Cardiac muscle cell (in vitro differentiated cells and primary cell): ENCODE results near the gene SOBP. TPM values are rescaled to one million over a fixed set of nuclear protein-coding genes. Genes with fewer than 3 reads are reported as not detected.

Source experiments
- DNase-seq, 2 donors: peaks; one replicate each; pipeline versions ENCODE4 v3.0.0 to v3.0.0-alpha.2; 2010 to 2017; ENCODE audit warnings: low read depth in 1 of 2, low spot score in 1 of 2
- H3K27ac ChIP-seq: fragments of 200-600 bp; sonication (generic); 2 replicates; pipeline ENCODE4 v1.5.1; 2016
- H3K27me3 ChIP-seq: fragments of 200-600 bp; sonication (generic); 2 replicates; pipeline ENCODE4 v1.6.0; 2016; ENCODE audit warnings: control low read depth
- H3K36me3 ChIP-seq: fragments of 200-600 bp; sonication (generic); 2 replicates; pipeline ENCODE4 v1.5.1; 2016; ENCODE audit warnings: control low read depth
- H3K4me1 ChIP-seq: fragments of 200-600 bp; sonication (generic); 2 replicates; pipeline ENCODE4 v1.8.1; 2017; ENCODE audit warnings: low read depth, mild to moderate bottlenecking, mixed run types
- H3K4me3 ChIP-seq: fragments of 200-600 bp; sonication (generic); 2 replicates; pipeline ENCODE4 v1.5.1; 2016; ENCODE audit warnings: mild to moderate bottlenecking
- H3K9me3 ChIP-seq: fragments of 200-600 bp; sonication (generic); 2 replicates; pipeline ENCODE4 v1.5.1; 2017; ENCODE audit warnings: low read depth, mild to moderate bottlenecking, control low read depth
- CTCF ChIP-seq: IDR thresholded peaks from 2 replicates; pipeline ENCODE4 v1.5.1; 2012; ENCODE audit warnings: low read depth, mild to moderate bottlenecking, low read length
- polyA plus RNA-seq: library from polyadenylated mRNA; unstranded; fragments of >200 nt; fragmentation: Nextera tagmentation; extraction: Ambion mirVana; gene quantifications from 2 replicates; pipeline ENCODE4 v1.2.1, GENCODE V29; 2016
- total RNA-seq: library from RNA; depleted of rRNA; stranded (reverse); fragments of >200 nt; gene quantifications from 2 replicates; pipeline ENCODE4 v1.2.3, GENCODE V29; 2016

Gene SOBP
- total and polyA plus RNA-seq, 2 experiments from 2014 or later, result 27.5 to 30.8 TPM

GRCh38 chr6:107604549-107604948, 114.6 kb downstream of the SOBP start:
- TF ChIP-seq CTCF, result no peak
- peaks cover 20% of the 10 kb centered on the region for H3K4me1 ChIP-seq

GRCh38 chr6:107606407-107606806, 116.5 kb downstream of the SOBP start:
- no peaks in the 10 kb centered on the region for H3K9me3 ChIP-seq
- H3K27ac ChIP-seq, result no peak overlapping the region
- H3K27me3 ChIP-seq, result no peaks in the 10 kb centered on the region
- no peaks in the 10 kb centered on the region for H3K36me3 ChIP-seq
- TF ChIP-seq CTCF, result no peak
- no peak for DNase-seq
- peaks cover 14% of the 10 kb centered on the region for H3K4me1 ChIP-seq
- H3K4me3 ChIP-seq, result no peak overlapping the region

More at GRCh38 chr6:107604549-107604948, 114.6 kb downstream of the SOBP start:
- Histone ChIP-seq H3K36me3 (no peaks in the 10 kb centered on the region), H3K27ac (no peak overlapping the region), H3K4me3 (no peak overlapping the region), H3K27me3 (no peaks in the 10 kb centered on the region), H3K9me3 (no peaks in the 10 kb centered on the region)
- DNase-seq, result no peak

- no peaks in the 10 kb centered on the region for H3K36me3 ChIP-seq
- H3K27me3 ChIP-seq, result no peaks in the 10 kb centered on the region
- H3K4me1 ChIP-seq, result peaks cover 21% of the 10 kb centered on the region
- peak in 1 of 2 donors; percentile 60 for DNase-seq
- no peak overlapping the region for H3K27ac ChIP-seq
- no peak overlapping the region for H3K4me3 ChIP-seq
- H3K9me3 ChIP-seq, result no peaks in the 10 kb centered on the region
- peak; percentile 23 for TF ChIP-seq CTCF
Measured at GRCh38 chr6:107607116-107607515, 117.2 kb downstream of the SOBP start.

GRCh38 chr6:107611094-107611810, 121.3 kb downstream of the SOBP start:
- no peaks in the 10 kb centered on the region for H3K36me3 ChIP-seq
- no peak for TF ChIP-seq CTCF
- H3K4me1 ChIP-seq, result peaks cover 19% of the 10 kb centered on the region
- DNase-seq, result peak in 1 of 2 donors; percentile 17
- no peak overlapping the region for H3K4me3 ChIP-seq
- no peaks in the 10 kb centered on the region for H3K27me3 ChIP-seq
- H3K9me3 ChIP-seq, result no peaks in the 10 kb centered on the region
- H3K27ac ChIP-seq, result peak overlapping the region; percentile 85

- H3K36me3 ChIP-seq, result no peaks in the 10 kb centered on the region
- no peak overlapping the region for H3K27ac ChIP-seq
- H3K4me3 ChIP-seq, result no peak overlapping the region
- no peak for DNase-seq
- H3K4me1 ChIP-seq, result peaks cover 23% of the 10 kb centered on the region
- no peaks in the 10 kb centered on the region for H3K9me3 ChIP-seq
- no peaks in the 10 kb centered on the region for H3K27me3 ChIP-seq
- peak; percentile 4 for TF ChIP-seq CTCF
Measured at GRCh38 chr6:107612762-107613415, 123.0 kb downstream of the SOBP start.
